Measurements from ENCODE around the gene HMGCS2.
A peak's percentile ranks its signal among the peaks of the same experiment; 100 is the strongest.
"Not testable (repeated sequence)": the region's sequence is repeated elsewhere in the genome, so short reads cannot be mapped to it uniquely, and the experiment has no call there.

HMGCS2 gene

GRCh38 chr1:119787776-119788175 is 19.1 kb upstream of the HMGCS2 start:
- DNase-seq = no peak

- not testable (repeated sequence) for DNase-seq
Observed at GRCh38 chr1:119786473-119787050, 17.9 kb upstream of the HMGCS2 start.

GRCh38 chr1:119786046-119786445 is 17.3 kb upstream of the HMGCS2 start:
- DNase-seq = not testable (repeated sequence)

- DNase-seq = no peak
Observed at GRCh38 chr1:119784191-119784781, 15.6 kb upstream of the HMGCS2 start.

GRCh38 chr1:119783354-119784185 is 14.9 kb upstream of the HMGCS2 start:
- DNase-seq = no peak

GRCh38 chr1:119782631-119783325 is 14.1 kb upstream of the HMGCS2 start:
- DNase-seq = peak; percentile 13

GRCh38 chr1:119781434-119782210 is 12.9 kb upstream of the HMGCS2 start:
- no peak for DNase-seq

GRCh38 chr1:119779869-119780356 is 11.2 kb upstream of the HMGCS2 start:
- DNase-seq = no peak

- DNase-seq = no peak
Observed at GRCh38 chr1:119778886-119779560, 10.3 kb upstream of the HMGCS2 start.

GRCh38 chr1:119778359-119778758 is 9.7 kb upstream of the HMGCS2 start:
- no peak for DNase-seq

- peak; percentile 33 for DNase-seq
Observed at GRCh38 chr1:119774746-119775490, 6.2 kb upstream of the HMGCS2 start.

- DNase-seq = peak; percentile 28
Observed at GRCh38 chr1:119773711-119774241, 5.1 kb upstream of the HMGCS2 start.

- no peak for DNase-seq
Observed at GRCh38 chr1:119772298-119772697, 3.6 kb upstream of the HMGCS2 start.

- DNase-seq = no peak
Observed at GRCh38 chr1:119771770-119772169, 3.1 kb upstream of the HMGCS2 start.

- no peak for DNase-seq
Observed at GRCh38 chr1:119771016-119771415, 2.3 kb upstream of the HMGCS2 start.

- no peak for DNase-seq
Observed at GRCh38 chr1:119767486-119767885, 1.2 kb downstream of the HMGCS2 start.

- no peak for DNase-seq
Observed at GRCh38 chr1:119766374-119766794, 2.3 kb downstream of the HMGCS2 start.

GRCh38 chr1:119764220-119764619 is 4.5 kb downstream of the HMGCS2 start:
- no peak for DNase-seq

GRCh38 chr1:119762953-119763352 is 5.8 kb downstream of the HMGCS2 start:
- no peak for DNase-seq

GRCh38 chr1:119762409-119762808 is 6.3 kb downstream of the HMGCS2 start:
- DNase-seq = no peak

GRCh38 chr1:119758584-119758983 is 10.1 kb downstream of the HMGCS2 start:
- DNase-seq = no peak

All from kidney glomerular epithelial cell (primary cell).